Measurements from ENCODE around the gene EPB41.

DNA sequence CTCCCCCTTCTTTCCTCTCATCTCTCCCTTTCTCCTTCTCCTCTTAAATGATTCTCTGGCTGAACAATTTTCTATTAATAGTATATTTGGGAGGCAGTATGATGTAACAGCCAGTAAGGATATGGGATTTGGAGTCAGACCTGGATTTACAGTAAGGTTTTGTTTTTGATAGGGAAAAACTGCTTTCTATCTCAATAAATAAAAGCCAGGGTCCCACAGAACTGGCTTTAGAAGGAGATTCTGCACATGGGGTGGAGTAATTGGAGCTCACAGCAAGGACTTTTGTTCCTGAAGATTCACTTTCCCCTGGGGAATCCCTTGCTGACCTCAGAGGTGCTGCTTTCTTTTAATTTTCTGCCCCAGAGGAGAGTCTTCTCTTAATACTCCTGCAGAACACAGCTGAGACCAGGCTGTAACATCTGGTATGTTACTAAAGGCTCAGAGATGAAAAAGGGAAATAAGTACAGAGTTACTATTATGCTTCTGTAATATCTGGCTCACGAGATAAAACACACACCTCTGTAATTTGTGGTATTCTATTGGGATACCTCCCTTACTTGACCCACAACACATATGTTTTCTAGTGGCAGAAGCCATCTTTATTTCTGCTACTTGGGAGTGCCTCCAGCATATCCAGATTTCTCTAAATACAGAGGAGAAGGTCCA is 13.4 kb downstream of the EPB41 start:
- TF ChIP-seq CTCF (IDR thresholded peaks at IDR 0.05): no peak
- no peak for TF ChIP-seq POLR2A (IDR thresholded peaks at IDR 0.05; ENCODE audit: low read length)

Measured in A549 (cell line).